Fibroblast of lung (primary cell): ENCODE data around the gene DNAH8. TPM values are rescaled to one million over a fixed set of nuclear protein-coding genes. Genes with fewer than 3 reads are reported as not detected.

Experiments used
- DNase-seq, 2 donors: peaks; one replicate each; pipeline versions ENCODE4 v3.0.0 to v3.0.0-alpha.2; 2010; ENCODE audit warnings: low read depth in 2 of 2
- H2AFZ ChIP-seq: 2 replicates; pipeline ENCODE4 v1.5.1; 2012; ENCODE audit warnings: low read length, control low read depth, inconsistent platforms
- H3K27ac ChIP-seq: 2 replicates; pipeline ENCODE4 v1.5.1; 2011; ENCODE audit warnings: low read length, control low read depth; ENCODE audit not compliant: insufficient read depth
- H3K27me3 ChIP-seq: 2 replicates; pipeline ENCODE4 v1.5.1; 2011; ENCODE audit warnings: mild to moderate bottlenecking, low read length; ENCODE audit not compliant: control insufficient read depth, insufficient read depth
- H3K36me3 ChIP-seq: 2 replicates; pipeline ENCODE4 v1.5.1; 2011; ENCODE audit warnings: low read length; ENCODE audit not compliant: control insufficient read depth, insufficient read depth
- H3K4me1 ChIP-seq: 2 replicates; pipeline ENCODE4 v1.5.1; 2011; ENCODE audit warnings: low read length; ENCODE audit not compliant: control insufficient read depth, insufficient read depth; ENCODE audit errors: extremely low read depth
- H3K4me2 ChIP-seq: 2 replicates; pipeline ENCODE4 v1.5.1; 2011; ENCODE audit warnings: low read length, control low read depth; ENCODE audit not compliant: insufficient read depth; ENCODE audit errors: extremely low read depth
- H3K4me3 ChIP-seq, 4 experiments: fragments of 200-600 bp in 1 of 4; sonication (generic) in 1 of 4; replicated peaks in 1 of 4; 2 replicates each; pipeline ENCODE4 v1.5.1; 2011 to 2016; ENCODE audit warnings: low read length in 4 of 4, low read depth in 3 of 4, mild to moderate bottlenecking in 3 of 4, control low read depth in 2 of 4, inconsistent platforms in 1 of 4, mixed read lengths in 1 of 4; ENCODE audit not compliant: insufficient read depth in 1 of 4; ENCODE audit errors: control extremely low read depth in 1 of 4
- H3K79me2 ChIP-seq: 2 replicates; pipeline ENCODE4 v1.5.1; 2012; ENCODE audit warnings: mild to moderate bottlenecking, low read length, inconsistent platforms; ENCODE audit not compliant: control insufficient read depth, insufficient read depth
- H3K9ac ChIP-seq: 2 replicates; pipeline ENCODE4 v1.5.1; 2011; ENCODE audit warnings: mild to moderate bottlenecking, low read length, control low read depth; ENCODE audit not compliant: insufficient read depth
- H3K9me3 ChIP-seq: 2 replicates; pipeline ENCODE4 v1.5.1; 2012; ENCODE audit warnings: low read depth, low read length; ENCODE audit not compliant: control insufficient read depth, insufficient read depth
- H4K20me1 ChIP-seq: 2 replicates; pipeline ENCODE4 v1.5.1; 2011; ENCODE audit warnings: low read length; ENCODE audit not compliant: control insufficient read depth, insufficient read depth; ENCODE audit errors: extremely low read depth
- CTCF ChIP-seq, 2 donors: IDR thresholded peaks in 1 of 2; conservative IDR thresholded peaks in 1 of 2; 1 replicate in 1 of 2; 2 replicates in 1 of 2; pipeline ENCODE4 v1.5.1; 2011 to 2012; ENCODE audit warnings: low read length in 2 of 2, control low read depth in 1 of 2, inconsistent platforms in 1 of 2, low read depth in 1 of 2, mild to moderate bottlenecking in 1 of 2
- EZH2 ChIP-seq: IDR thresholded peaks from 2 replicates; pipeline ENCODE4 v1.5.1; 2012; ENCODE audit warnings: low read length, control low read depth, mild to moderate bottlenecking; ENCODE audit errors: missing control alignments
- polyA plus RNA-seq, 2 donors: library from polyadenylated mRNA; depleted of rRNA in 1 of 2; stranded (reverse) in 1 of 2; unstranded in 1 of 2; fragments of >200 nt; gene quantifications; 2 replicates each; pipeline ENCODE4 v1.2.1, GENCODE V29; 2011 to 2012; ENCODE audit warnings: missing spikeins in 1 of 2
- total RNA-seq: library from RNA; depleted of rRNA; stranded (reverse); fragments of >200 nt; gene quantifications from 2 replicates; pipeline ENCODE4 v1.2.1, GENCODE V29; 2014

DNAH8 gene
- total and polyA plus RNA-seq, 2 donors (not counting 1 experiment from before 2014, with no cell fraction given), result under 0.01 TPM; not detected in 1

GRCh38 chr6:39043776-39044175, 328.7 kb downstream of the DNAH8 start:
- H3K27ac ChIP-seq, result no peak overlapping the region
- no peaks in the 10 kb centered on the region for H3K9me3 ChIP-seq
- H3K36me3 ChIP-seq, result no peaks in the 10 kb centered on the region
- no peak overlapping the region for H3K9ac ChIP-seq
- no peaks in the 10 kb centered on the region for H4K20me1 ChIP-seq
- no peak overlapping the region for H3K4me2 ChIP-seq
- TF ChIP-seq CTCF (conservative IDR thresholded peaks at IDR 0.05 in 1 of 2, IDR thresholded peaks at IDR 0.05 in 1 of 2; ENCODE audit: low read depth in 1 of 2, low read length in 2 of 2) (no peak), EZH2 (no peak)
- no peaks in the 10 kb centered on the region for H3K4me1 ChIP-seq
- no peak overlapping the region for H3K4me3 ChIP-seq
- no peaks in the 10 kb centered on the region for H3K79me2 ChIP-seq
- H2AFZ ChIP-seq, result no peak overlapping the region
- H3K27me3 ChIP-seq, result peaks cover 7% of the 10 kb centered on the region
- DNase-seq, result no peak

GRCh38 chr6:39044181-39044580, 329.1 kb downstream of the DNAH8 start:
- no peak overlapping the region for H3K9ac ChIP-seq
- no peaks in the 10 kb centered on the region for H3K36me3 ChIP-seq
- no peaks in the 10 kb centered on the region for H3K9me3 ChIP-seq
- no peak for DNase-seq
- no peak overlapping the region for H3K4me3 ChIP-seq
- H3K4me1 ChIP-seq, result no peaks in the 10 kb centered on the region
- no peaks in the 10 kb centered on the region for H3K79me2 ChIP-seq
- no peaks in the 10 kb centered on the region for H4K20me1 ChIP-seq
- no peak overlapping the region for H3K27ac ChIP-seq
- peaks cover 7% of the 10 kb centered on the region for H3K27me3 ChIP-seq
- no peak overlapping the region for H2AFZ ChIP-seq
- H3K4me2 ChIP-seq, result no peak overlapping the region
- TF ChIP-seq EZH2 (no peak), CTCF (conservative IDR thresholded peaks at IDR 0.05 in 1 of 2, IDR thresholded peaks at IDR 0.05 in 1 of 2; ENCODE audit: low read depth in 1 of 2, low read length in 2 of 2) (no peak)

- Histone ChIP-seq H3K9ac (no peak overlapping the region), H3K36me3 (no peaks in the 10 kb centered on the region), H3K4me1 (no peaks in the 10 kb centered on the region), H3K4me2 (no peak overlapping the region), H3K9me3 (no peaks in the 10 kb centered on the region), H3K79me2 (no peaks in the 10 kb centered on the region), H3K27me3 (peaks cover 7% of the 10 kb centered on the region), H2AFZ (no peak overlapping the region), H3K4me3 (no peak overlapping the region), H3K27ac (no peak overlapping the region), H4K20me1 (no peaks in the 10 kb centered on the region)
- no peak for DNase-seq
- TF ChIP-seq EZH2, result no peak
- TF ChIP-seq CTCF (conservative IDR thresholded peaks at IDR 0.05 in 1 of 2, IDR thresholded peaks at IDR 0.05 in 1 of 2; ENCODE audit: low read depth in 1 of 2, low read length in 2 of 2), result no peak
These were observed 332.6 kb downstream of the DNAH8 start for GRCh38 chr6:39047434-39048327.
